Stimulated activated CD4-positive, alpha-beta T cell treated with anti-CD3 and anti-CD28 coated beads, TNF-alpha, amount 100 ng/mL, for 48 hours (primary cell): Measurements from ENCODE around the gene NFRKB.

Experiments
- DNase-seq, 3 donors: peaks; one replicate each; pipeline ENCODE4 v3.0.0-alpha.2; 2020; ENCODE audit warnings: low read depth in 3 of 3

The NFRKB gene

DNA sequence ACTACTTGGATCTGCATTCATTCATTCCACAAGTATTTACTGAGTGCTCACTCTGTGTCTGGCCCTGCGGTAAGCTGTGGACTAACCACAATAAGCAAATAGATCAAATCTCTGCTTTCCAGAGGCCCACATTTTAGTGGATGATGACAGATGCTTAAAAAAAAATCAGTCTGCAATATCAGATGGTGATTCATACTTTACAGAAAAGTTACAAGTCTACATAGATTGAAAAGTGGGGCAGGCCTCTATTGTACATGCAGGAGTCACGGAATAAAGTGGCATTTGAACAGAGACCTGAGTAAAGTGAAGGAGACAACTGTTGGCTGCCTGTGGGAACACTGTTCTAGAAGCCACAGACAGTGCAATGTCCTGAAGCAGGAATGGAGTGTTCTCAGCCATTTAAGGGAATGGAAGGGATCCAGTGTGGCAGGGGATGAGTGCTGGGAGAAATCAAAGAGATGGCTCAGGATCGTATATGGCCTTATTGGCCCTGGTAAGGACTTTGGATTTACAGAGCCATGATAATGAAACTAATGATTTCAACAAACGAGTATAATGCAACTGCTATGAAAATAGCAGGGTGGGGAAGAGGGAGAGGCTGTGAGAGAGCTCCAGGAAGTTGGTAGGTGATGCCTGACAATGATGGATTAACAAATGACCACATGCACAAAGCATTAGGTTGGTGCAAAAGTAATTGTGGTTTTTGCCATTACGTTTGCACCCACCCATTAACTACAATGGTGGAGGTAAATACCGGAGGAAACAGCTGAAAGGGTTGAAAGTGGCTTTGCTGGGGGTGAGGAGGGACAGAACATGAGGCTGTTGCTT, 48.7 kb downstream of the NFRKB start:
- no peak for DNase-seq
